ENCODE results near the gene CNNM1. TPM values are rescaled to one million over a fixed set of nuclear protein-coding genes. Genes with fewer than 3 reads are reported as not detected.

The CNNM1 gene
- total and polyA plus RNA-seq, 12 donors: 0.07 to 2.0 (median 1.2) TPM; not detected in 1

GRCh38 chr10:99406149-99406548 lies 77.0 kb downstream of the CNNM1 start:
- Histone ChIP-seq H3K36me3 (replicated peaks in 1 of 2) (peaks cover 0 to 39% of the 10 kb centered on the region in 2 donors), H3K27ac (no peak overlapping the region), H3K27me3 (no peaks in the 10 kb centered on the region), H3K9me3 (replicated peaks in 1 of 3) (no peaks in the 10 kb centered on the region), H3K4me1 (replicated peaks in 1 of 2) (no peaks in the 10 kb centered on the region), H3K4me3 (no peak overlapping the region)
- TF ChIP-seq CTCF (IDR thresholded peaks at IDR 0.05) (no peak), POLR2A (IDR thresholded peaks at IDR 0.05) (no peak)
- intact Hi-C loops (cut with DNase I): no loop called here
- no peak for DNase-seq
- 97 to 100% (median 98%) methylated on average over 3 of the region's 3 CpGs for WGBS, 4 donors

GRCh38 chr10:99410146-99410545 lies 81.0 kb downstream of the CNNM1 start:
- H3K36me3 ChIP-seq (replicated peaks in 1 of 2): peaks cover 0 to 10% of the 10 kb centered on the region in 2 donors
- H3K27ac ChIP-seq: no peak overlapping the region
- H3K4me3 ChIP-seq: no peak overlapping the region
- no peaks in the 10 kb centered on the region for H3K9me3 ChIP-seq (replicated peaks in 1 of 3)
- TF ChIP-seq CTCF (IDR thresholded peaks at IDR 0.05): no peak
- no peak for TF ChIP-seq POLR2A (IDR thresholded peaks at IDR 0.05)
- no peaks in the 10 kb centered on the region for H3K4me1 ChIP-seq (replicated peaks in 1 of 2)
- intact Hi-C loops (cut with DNase I): no loop called here
- DNase-seq: no peak
- 51 to 69% (median 59%) methylated on average over 1 of the region's 1 CpG for WGBS, 4 donors
- H3K27me3 ChIP-seq: no peaks in the 10 kb centered on the region

DNA sequence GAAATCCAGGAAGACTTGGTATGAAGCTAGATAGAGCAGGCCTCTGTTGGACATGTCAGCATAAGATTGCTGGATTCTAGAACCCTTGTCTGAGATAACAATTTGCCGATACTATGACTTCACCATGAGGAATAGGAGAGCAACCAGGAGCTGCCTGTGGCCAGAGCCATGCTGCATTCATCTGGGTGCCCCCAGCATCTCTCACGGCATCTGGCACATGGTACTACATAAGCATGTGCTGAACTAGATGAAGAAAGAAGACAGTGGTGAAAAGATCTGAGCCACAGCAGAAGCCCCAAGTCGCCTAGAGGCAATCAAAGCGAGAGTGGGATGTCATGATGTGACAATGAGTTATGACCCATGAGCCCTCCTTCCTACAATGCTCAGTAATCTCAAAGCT lies 81.7 kb downstream of the CNNM1 start:
- TF ChIP-seq POLR2A (IDR thresholded peaks at IDR 0.05): no peak
- TF ChIP-seq CTCF (IDR thresholded peaks at IDR 0.05): no peak
- Histone ChIP-seq H3K27ac (no peak overlapping the region), H3K36me3 (replicated peaks in 1 of 2) (peaks cover 0 to 6% of the 10 kb centered on the region in 2 donors), H3K4me1 (replicated peaks in 1 of 2) (no peaks in the 10 kb centered on the region), H3K27me3 (no peaks in the 10 kb centered on the region), H3K4me3 (no peak overlapping the region), H3K9me3 (replicated peaks in 1 of 3) (no peaks in the 10 kb centered on the region)
- intact Hi-C loops (cut with DNase I): no loop called here
- DNase-seq: no peak
- 89 to 92% (median 91%) methylated on average over 4 of the region's 4 CpGs for WGBS, 4 donors

GRCh38 chr10:99411546-99411945 lies 82.4 kb downstream of the CNNM1 start:
- Histone ChIP-seq H3K4me1 (replicated peaks in 1 of 2) (no peaks in the 10 kb centered on the region), H3K9me3 (replicated peaks in 1 of 3) (no peaks in the 10 kb centered on the region), H3K27ac (no peak overlapping the region), H3K4me3 (no peak overlapping the region), H3K36me3 (replicated peaks in 1 of 2) (peaks cover 0 to under 1% of the 10 kb centered on the region in 2 donors), H3K27me3 (no peaks in the 10 kb centered on the region)
- DNase-seq: no peak
- TF ChIP-seq CTCF (IDR thresholded peaks at IDR 0.05): no peak
- no peak for TF ChIP-seq POLR2A (IDR thresholded peaks at IDR 0.05)
- intact Hi-C loops (cut with DNase I): no loop called here
- WGBS, 4 donors: 87 to 100% (median 98%) methylated on average over 2 of the region's 2 CpGs
